Tibial nerve (tissue), 4 donors: Measurements from ENCODE around the gene OSBPL5. TPM values are rescaled to one million over a fixed set of nuclear protein-coding genes. Genes with fewer than 3 reads are reported as not detected.

ENCODE experiments used
- DNase-seq, 2 donors: peaks; one replicate each; pipeline ENCODE4 v3.0.0-alpha.2; 2019; ENCODE audit warnings: low spot score in 2 of 2
- H3K27ac ChIP-seq, 4 donors: fragments of 200-600 bp; sonication (generic) in 3 of 4; one replicate each; pipeline ENCODE4 v1.5.1; 2017 to 2019; ENCODE audit warnings: mild to moderate bottlenecking in 1 of 4
- H3K27me3 ChIP-seq, 2 donors: fragments of 200-600 bp; sonication (generic) in 1 of 2; one replicate each; pipeline versions ENCODE4 v1.5.1 to v1.6.0; 2017 to 2019
- H3K36me3 ChIP-seq, 3 donors: fragments of 200-600 bp; sonication (generic); one replicate each; pipeline ENCODE4 v1.5.1; 2018 to 2019
- H3K4me1 ChIP-seq, 4 donors: fragments of 200-600 bp; sonication (generic) in 3 of 4; one replicate each; pipeline ENCODE4 v1.5.1; 2017 to 2019
- H3K4me3 ChIP-seq, 4 donors: fragments of 200-600 bp; sonication (generic) in 3 of 4; one replicate each; pipeline ENCODE4 v1.5.1; 2017 to 2019; ENCODE audit warnings: mild to moderate bottlenecking in 1 of 4, moderate library complexity in 1 of 4
- H3K9me3 ChIP-seq, 4 donors: fragments of 200-600 bp; sonication (generic) in 3 of 4; one replicate each; pipeline ENCODE4 v1.5.1; 2017 to 2019
- EP300 ChIP-seq, 2 donors: sonication (generic); formaldehyde crosslinking; IDR thresholded peaks; one replicate each; pipeline ENCODE4 v1.6.1; 2017; ENCODE audit warnings: antibody characterized with exemption in 2 of 2, mild to moderate bottlenecking in 1 of 2
- POLR2A ChIP-seq, 2 donors: fragments of 450-650 bp; IDR thresholded peaks; one replicate each; pipeline ENCODE4 v1.6.1; 2017; ENCODE audit warnings: antibody characterized with exemption in 2 of 2, mild to moderate bottlenecking in 2 of 2, moderate library complexity in 2 of 2
- WGBS, 2 donors: methylation state at CpG; one replicate each; pipeline ENCODE4 v1.1.5; 2018; 5-methylcytosine and 5-hydroxymethylcytosine counted together
- total RNA-seq, 4 donors: library from RNA; depleted of rRNA; stranded (reverse); fragments of >200 nt; gene quantifications; one replicate each; pipeline ENCODE4 v1.1.0, GENCODE V29; 2016
- TF ChIP-seq, protein P1 (sequence below), 5 experiments: fragments of 200-600 bp in 3 of 5; fragments of 450-650 bp in 2 of 5; sonication (generic) in 3 of 5; IDR thresholded peaks; one replicate each; pipeline ENCODE4 v1.5.1; 2016 to 2019; ENCODE audit warnings: antibody characterized with exemption in 5 of 5, mild to moderate bottlenecking in 3 of 5, moderate library complexity in 2 of 5

The OSBPL5 gene
- total RNA-seq, 4 donors from 2014 or later: 58.8 to 168 (median 106) TPM

DNA sequence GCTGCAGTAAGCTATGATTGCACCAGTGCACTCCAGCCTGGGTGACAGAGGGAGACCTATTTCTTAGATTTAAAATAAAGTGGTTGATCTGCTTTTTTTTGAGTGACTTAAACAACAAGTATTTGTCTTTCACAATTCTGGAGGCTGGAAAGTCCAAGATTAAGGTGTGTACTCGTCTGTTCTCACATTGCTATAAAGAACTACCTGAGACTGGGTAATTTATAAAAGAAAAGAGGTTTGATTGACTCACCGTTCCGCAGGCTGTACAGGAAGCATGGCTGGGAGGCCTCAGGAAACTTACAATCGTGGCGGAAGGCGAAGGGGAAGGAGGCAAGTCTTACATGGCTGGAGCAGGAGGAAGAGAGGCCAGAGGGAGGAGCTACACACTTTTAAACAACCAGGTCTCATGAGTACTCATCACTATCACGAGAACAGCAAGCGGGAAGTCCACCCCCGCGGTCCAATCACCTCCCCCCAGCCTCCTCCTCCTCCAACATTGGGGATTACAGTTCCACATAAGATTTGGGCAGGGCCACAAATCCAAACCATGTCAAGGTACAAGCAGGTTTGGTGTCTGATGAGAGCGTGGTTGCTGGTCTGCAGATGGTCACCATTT is 19.7 kb upstream of the OSBPL5 start:
- Histone ChIP-seq H3K4me3 (no peak overlapping the region), H3K27me3 (peaks cover 0 to 13% of the 10 kb centered on the region in 2 donors), H3K27ac (no peak overlapping the region), H3K36me3 (no peaks in the 10 kb centered on the region), H3K4me1 (no peaks in the 10 kb centered on the region), H3K9me3 (no peaks in the 10 kb centered on the region)
- TF ChIP-seq, protein P1, sequence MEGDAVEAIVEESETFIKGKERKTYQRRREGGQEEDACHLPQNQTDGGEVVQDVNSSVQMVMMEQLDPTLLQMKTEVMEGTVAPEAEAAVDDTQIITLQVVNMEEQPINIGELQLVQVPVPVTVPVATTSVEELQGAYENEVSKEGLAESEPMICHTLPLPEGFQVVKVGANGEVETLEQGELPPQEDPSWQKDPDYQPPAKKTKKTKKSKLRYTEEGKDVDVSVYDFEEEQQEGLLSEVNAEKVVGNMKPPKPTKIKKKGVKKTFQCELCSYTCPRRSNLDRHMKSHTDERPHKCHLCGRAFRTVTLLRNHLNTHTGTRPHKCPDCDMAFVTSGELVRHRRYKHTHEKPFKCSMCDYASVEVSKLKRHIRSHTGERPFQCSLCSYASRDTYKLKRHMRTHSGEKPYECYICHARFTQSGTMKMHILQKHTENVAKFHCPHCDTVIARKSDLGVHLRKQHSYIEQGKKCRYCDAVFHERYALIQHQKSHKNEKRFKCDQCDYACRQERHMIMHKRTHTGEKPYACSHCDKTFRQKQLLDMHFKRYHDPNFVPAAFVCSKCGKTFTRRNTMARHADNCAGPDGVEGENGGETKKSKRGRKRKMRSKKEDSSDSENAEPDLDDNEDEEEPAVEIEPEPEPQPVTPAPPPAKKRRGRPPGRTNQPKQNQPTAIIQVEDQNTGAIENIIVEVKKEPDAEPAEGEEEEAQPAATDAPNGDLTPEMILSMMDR (IDR thresholded peaks at IDR 0.05): no peak
- TF ChIP-seq POLR2A (IDR thresholded peaks at IDR 0.05): no peak
- TF ChIP-seq EP300 (IDR thresholded peaks at IDR 0.05): no peak
- no peak for DNase-seq
- WGBS, 2 donors: 86 to 87% methylated on average over 11 of the region's 11 CpGs

DNA sequence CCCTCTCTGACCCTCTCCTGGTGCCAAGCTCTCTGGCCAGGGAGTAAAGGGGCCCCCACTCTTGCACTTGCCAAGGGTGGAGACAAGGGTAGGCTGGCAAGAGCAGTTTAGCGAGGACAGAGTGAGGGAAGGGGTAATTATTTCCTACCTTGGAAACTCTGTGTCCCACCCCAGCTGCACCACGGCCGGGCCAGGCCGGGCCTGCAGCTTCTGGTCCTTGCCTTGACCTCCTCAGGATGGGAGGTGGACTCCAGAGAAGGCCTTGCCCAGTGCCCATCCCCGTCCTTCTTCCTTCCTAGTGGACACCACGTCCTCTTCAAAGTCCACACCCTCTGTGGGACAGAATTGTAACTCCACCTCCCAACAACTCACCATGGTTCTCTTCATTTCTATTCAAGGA is 18.4 kb upstream of the OSBPL5 start:
- TF ChIP-seq EP300 (IDR thresholded peaks at IDR 0.05): no peak
- no peak for TF ChIP-seq POLR2A (IDR thresholded peaks at IDR 0.05)
- TF ChIP-seq, protein P1 (IDR thresholded peaks at IDR 0.05): no peak
- Histone ChIP-seq H3K27ac (no peak overlapping the region), H3K9me3 (no peaks in the 10 kb centered on the region), H3K27me3 (peaks cover 0 to 7% of the 10 kb centered on the region in 2 donors), H3K4me1 (no peaks in the 10 kb centered on the region), H3K36me3 (no peaks in the 10 kb centered on the region), H3K4me3 (no peak overlapping the region)
- no peak for DNase-seq
- WGBS, 2 donors: 87 to 88% methylated on average over 6 of the region's 6 CpGs

DNA sequence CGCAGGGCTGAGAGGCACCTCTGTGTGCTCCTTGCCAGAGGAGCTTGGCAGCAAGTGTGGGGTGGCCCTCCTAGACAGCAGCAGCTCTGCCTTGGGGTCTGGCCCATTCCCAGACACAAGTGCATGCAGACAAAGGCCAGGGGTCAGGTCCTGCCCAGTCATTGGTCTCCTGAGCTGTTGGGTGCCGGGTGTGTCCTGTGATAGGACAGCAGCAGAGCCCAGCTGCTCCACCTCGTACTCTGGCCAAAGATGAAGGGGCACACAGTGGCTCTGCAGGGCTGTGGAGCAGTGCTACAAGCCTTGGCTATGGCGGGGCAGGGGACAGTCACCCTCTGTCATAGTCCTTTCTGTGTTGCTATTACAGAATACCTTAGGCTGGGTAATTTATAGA is 17.3 kb upstream of the OSBPL5 start:
- H3K27me3 ChIP-seq: no peaks in the 10 kb centered on the region
- no peaks in the 10 kb centered on the region for H3K36me3 ChIP-seq
- DNase-seq: no peak
- WGBS, 2 donors: 82 to 89% methylated on average over 4 of the region's 4 CpGs
- TF ChIP-seq, protein P1 (IDR thresholded peaks at IDR 0.05): no peak
- TF ChIP-seq POLR2A (IDR thresholded peaks at IDR 0.05) (no peak), EP300 (IDR thresholded peaks at IDR 0.05) (no peak)
- H3K27ac ChIP-seq: no peak overlapping the region
- H3K9me3 ChIP-seq: no peaks in the 10 kb centered on the region
- no peak overlapping the region for H3K4me3 ChIP-seq
- H3K4me1 ChIP-seq: no peaks in the 10 kb centered on the region

- Histone ChIP-seq H3K27ac (no peak overlapping the region), H3K27me3 (no peaks in the 10 kb centered on the region), H3K36me3 (no peaks in the 10 kb centered on the region), H3K4me1 (no peaks in the 10 kb centered on the region), H3K9me3 (peaks cover 0 to 3% (median 2%) of the 10 kb centered on the region in 4 donors), H3K4me3 (no peak overlapping the region)
- TF ChIP-seq, protein P1 (IDR thresholded peaks at IDR 0.05): no peak
- TF ChIP-seq POLR2A (IDR thresholded peaks at IDR 0.05): no peak
- no peak for TF ChIP-seq EP300 (IDR thresholded peaks at IDR 0.05)
- no peak for DNase-seq
- WGBS, 2 donors: 79 to 92% methylated on average over 12 of the region's 12 CpGs
These were observed 16.8 kb upstream of the OSBPL5 start for GRCh38 chr11:3181725-3182461.

GRCh38 chr11:3180869-3181268 is 15.8 kb upstream of the OSBPL5 start:
- H3K27ac ChIP-seq: no peak overlapping the region
- WGBS, 2 donors: 84 to 90% methylated on average over 5 of the region's 5 CpGs
- DNase-seq: no peak
- no peaks in the 10 kb centered on the region for H3K36me3 ChIP-seq
- peaks cover 0 to 13% (median 2%) of the 10 kb centered on the region in 4 donors for H3K9me3 ChIP-seq
- TF ChIP-seq POLR2A (IDR thresholded peaks at IDR 0.05): no peak
- TF ChIP-seq, protein P1 (IDR thresholded peaks at IDR 0.05): no peak
- no peak for TF ChIP-seq EP300 (IDR thresholded peaks at IDR 0.05)
- no peak overlapping the region for H3K4me3 ChIP-seq
- H3K27me3 ChIP-seq: no peaks in the 10 kb centered on the region
- no peaks in the 10 kb centered on the region for H3K4me1 ChIP-seq
